T-helper 1 cell treated with Interleukin-12 subunit alpha and Interleukin-12 subunit beta and Interleukin-4 antibody, amounts not matched to agents 30 ng/mL and 1 ng/mL, for 36 hours (primary cell): Measurements from ENCODE around the gene NLRP9. TPM values are rescaled to one million over a fixed set of nuclear protein-coding genes. Genes with fewer than 3 reads are reported as not detected.

Source experiments
- total RNA-seq: library from RNA; stranded (reverse); gene quantifications from 2 replicates; pipeline ENCODE4 v1.2.3, GENCODE V29; 2022

The NLRP9 gene
- total RNA-seq, 1 donor from 2014 or later = not detected

Other genes starting within 250 kb of the NLRP9 start
- 0.15 and 0.39 TPM in 2 replicates for gene SSC5D, start 250.0 kb downstream of the NLRP9 start, total RNA-seq
- not detected in 2 replicates for gene SBK2, start 201.3 kb downstream of the NLRP9 start, total RNA-seq
- gene SBK3, start 192.9 kb downstream of the NLRP9 start, total RNA-seq = not detected in 2 replicates
- gene ZNF579, start 157.6 kb downstream of the NLRP9 start, total RNA-seq = 7.3 and 8.0 TPM in 2 replicates
- 14.9 and 15.5 TPM in 2 replicates for gene FIZ1, start 138.9 kb downstream of the NLRP9 start, total RNA-seq
- gene ZNF524, start 138.1 kb downstream of the NLRP9 start, total RNA-seq = 21.0 and 25.4 TPM in 2 replicates
- gene ZNF865, start 132.8 kb downstream of the NLRP9 start, total RNA-seq = 15.8 and 16.8 TPM in 2 replicates
- gene ZNF784, start 113.8 kb downstream of the NLRP9 start, total RNA-seq = 4.6 and 4.7 TPM in 2 replicates
- 42.6 and 46.1 TPM in 2 replicates for gene ZNF580, start 97.4 kb downstream of the NLRP9 start, total RNA-seq
- gene ZNF581, start 94.8 kb downstream of the NLRP9 start, total RNA-seq = 22.0 and 23.6 TPM in 2 replicates
- gene CCDC106, start 90.2 kb downstream of the NLRP9 start, total RNA-seq = 8.9 TPM in 2 replicates
- 258 and 268 TPM in 2 replicates for gene U2AF2, start 83.4 kb downstream of the NLRP9 start, total RNA-seq
- gene EPN1, start 63.2 kb downstream of the NLRP9 start, total RNA-seq = 55.9 and 58.2 TPM in 2 replicates
- not detected in 2 replicates for gene RFPL4A, start 20.7 kb upstream of the NLRP9 start, total RNA-seq
- gene RFPL4AL1, start 30.7 kb upstream of the NLRP9 start, total RNA-seq = not detected in 2 replicates
- not detected in 2 replicates for gene NLRP11, start 93.6 kb upstream of the NLRP9 start, total RNA-seq
- gene NLRP4, start 98.1 kb upstream of the NLRP9 start, total RNA-seq = not detected in 2 replicates
- gene NLRP13, start 193.9 kb upstream of the NLRP9 start, total RNA-seq = not detected in 2 replicates
- not detected in 2 replicates for gene NLRP8, start 209.4 kb upstream of the NLRP9 start, total RNA-seq
- not detected in 2 replicates for gene NLRP5, start 248.4 kb upstream of the NLRP9 start, total RNA-seq